ENCODE results near the gene UBLCP1. TPM values are rescaled to one million over a fixed set of nuclear protein-coding genes. Genes with fewer than 3 reads are reported as not detected.

Gene UBLCP1
- total and polyA plus RNA-seq, 2 of the 13 experiments (the other 11 are each of a cell fraction or from before 2014, with no cell fraction given): 6.5 to 12.6 TPM

DNA sequence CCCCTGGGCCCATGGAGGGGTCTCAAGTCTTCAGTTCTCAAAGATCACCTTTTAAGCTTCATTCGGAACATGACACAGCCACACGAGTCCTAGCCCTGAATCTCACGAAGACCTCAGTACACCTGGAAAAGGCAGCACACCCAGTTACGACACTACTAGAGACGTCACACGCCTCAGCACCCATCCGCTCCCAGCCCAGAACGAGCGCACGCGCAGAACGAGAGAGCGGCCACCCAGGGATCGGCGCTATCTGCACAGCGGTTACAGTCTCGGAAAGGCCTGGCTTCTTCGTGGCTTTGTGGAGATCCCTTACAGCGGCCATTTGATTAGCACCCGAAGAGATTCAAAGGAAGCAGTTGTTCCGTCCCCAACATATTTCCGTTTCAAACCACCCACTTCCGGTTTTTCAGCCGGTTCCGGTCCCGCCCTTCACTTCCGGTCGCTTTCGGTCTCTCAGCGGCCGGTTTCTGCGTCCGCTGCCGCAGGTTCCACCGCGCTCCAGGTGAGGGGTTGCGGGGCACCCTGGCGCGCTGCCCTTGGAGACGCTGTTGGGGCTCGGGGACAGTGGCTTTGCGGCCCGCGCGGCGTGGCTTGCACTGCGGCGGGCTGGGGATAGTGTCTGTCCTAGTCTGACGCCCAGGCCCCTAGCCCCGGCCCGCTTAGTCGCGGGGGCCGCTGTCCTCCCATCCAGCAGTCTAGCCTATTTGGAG, at the start of gene UBLCP1 (continued):
- TF ChIP-seq TBL1XR1 (IDR thresholded peaks at IDR 0.05; ENCODE audit: borderline replicate concordance, low read length, partially characterized antibody) (peak; percentile 13), ZNF782 (CRISPR knock-in tag; IDR thresholded peaks at IDR 0.05; ENCODE audit: borderline replicate concordance) (no peak), NPAS2 (CRISPR knock-in tag; IDR thresholded peaks at IDR 0.05; ENCODE audit: borderline replicate concordance) (no peak), ZNF781 (CRISPR knock-in tag; IDR thresholded peaks at IDR 0.05; ENCODE audit: borderline replicate concordance, not compliant biosample characterization) (peak; percentile 67), TAF1 (CRISPR knock-in tag; IDR thresholded peaks at IDR 0.05) (peak; percentile 81), CBX2 (IDR thresholded peaks at IDR 0.05; ENCODE audit: low read depth, low read length) (no peak), CBX2 (CRISPR knock-in tag; IDR thresholded peaks at IDR 0.05; ENCODE audit: low read depth) (no peak), PHF20 (CRISPR knock-in tag; IDR thresholded peaks at IDR 0.05) (peak; percentile 90), CCDC6 (CRISPR knock-in tag; IDR thresholded peaks at IDR 0.05) (peak; percentile 43; the same call in 1 of the 2 replicates), ZNF430 (CRISPR knock-in tag; IDR thresholded peaks at IDR 0.05) (no peak), HINFP (CRISPR knock-in tag; IDR thresholded peaks at IDR 0.05; ENCODE audit: low read depth) (peak; percentile 98), NFKB2 (CRISPR knock-in tag; IDR thresholded peaks at IDR 0.05; ENCODE audit: borderline replicate concordance) (peak; percentile 85; the same call in 1 of the 2 replicates), PHB2 (IDR thresholded peaks at IDR 0.05; ENCODE audit: partially characterized antibody) (no peak), RELA (CRISPR knock-in tag; IDR thresholded peaks at IDR 0.05) (no peak), GATA4 (IDR thresholded peaks at IDR 0.05; ENCODE audit: borderline replicate concordance, low read depth) (0 out of 2 replicates have a peak, but pooled peaks have one; percentile 52), ZNF563 (CRISPR knock-in tag; IDR thresholded peaks at IDR 0.05) (no peak), ZNF263 (CRISPR knock-in tag; IDR thresholded peaks at IDR 0.05) (no peak), NFE2L2 (IDR thresholded peaks at IDR 0.05; ENCODE audit: low read length) (no peak), ZBTB21 (CRISPR knock-in tag; IDR thresholded peaks at IDR 0.05) (0 out of 2 replicates have a peak, but pooled peaks have one; percentile 13), ZNF101 (CRISPR knock-in tag; IDR thresholded peaks at IDR 0.05; ENCODE audit: borderline replicate concordance, low read depth) (no peak), ZNF672 (CRISPR knock-in tag; IDR thresholded peaks at IDR 0.05) (no peak), ZNF292 (CRISPR knock-in tag; IDR thresholded peaks at IDR 0.05; ENCODE audit: borderline replicate concordance, low read depth) (no peak), SNRNP70 (IDR thresholded peaks at IDR 0.05; ENCODE audit: low read depth, low read length) (no peak)
- TF ChIP-seq, protein P1, sequence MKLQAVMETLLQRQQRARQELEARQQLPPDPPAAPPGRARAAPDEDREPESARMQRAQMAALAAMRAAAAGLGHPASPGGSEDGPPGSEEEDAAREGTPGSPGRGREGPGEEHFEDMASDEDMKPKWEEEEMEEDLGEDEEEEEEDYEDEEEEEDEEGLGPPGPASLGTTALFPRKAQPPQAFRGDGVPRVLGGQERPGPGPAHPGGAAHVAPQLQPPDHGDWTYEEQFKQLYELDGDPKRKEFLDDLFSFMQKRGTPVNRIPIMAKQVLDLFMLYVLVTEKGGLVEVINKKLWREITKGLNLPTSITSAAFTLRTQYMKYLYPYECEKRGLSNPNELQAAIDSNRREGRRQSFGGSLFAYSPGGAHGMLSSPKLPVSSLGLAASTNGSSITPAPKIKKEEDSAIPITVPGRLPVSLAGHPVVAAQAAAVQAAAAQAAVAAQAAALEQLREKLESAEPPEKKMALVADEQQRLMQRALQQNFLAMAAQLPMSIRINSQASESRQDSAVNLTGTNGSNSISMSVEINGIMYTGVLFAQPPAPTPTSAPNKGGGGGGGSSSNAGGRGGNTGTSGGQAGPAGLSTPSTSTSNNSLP (IDR thresholded peaks at IDR 0.05; ENCODE audit: low read depth, low read length): no peak
- TF ChIP-seq, protein P2, sequence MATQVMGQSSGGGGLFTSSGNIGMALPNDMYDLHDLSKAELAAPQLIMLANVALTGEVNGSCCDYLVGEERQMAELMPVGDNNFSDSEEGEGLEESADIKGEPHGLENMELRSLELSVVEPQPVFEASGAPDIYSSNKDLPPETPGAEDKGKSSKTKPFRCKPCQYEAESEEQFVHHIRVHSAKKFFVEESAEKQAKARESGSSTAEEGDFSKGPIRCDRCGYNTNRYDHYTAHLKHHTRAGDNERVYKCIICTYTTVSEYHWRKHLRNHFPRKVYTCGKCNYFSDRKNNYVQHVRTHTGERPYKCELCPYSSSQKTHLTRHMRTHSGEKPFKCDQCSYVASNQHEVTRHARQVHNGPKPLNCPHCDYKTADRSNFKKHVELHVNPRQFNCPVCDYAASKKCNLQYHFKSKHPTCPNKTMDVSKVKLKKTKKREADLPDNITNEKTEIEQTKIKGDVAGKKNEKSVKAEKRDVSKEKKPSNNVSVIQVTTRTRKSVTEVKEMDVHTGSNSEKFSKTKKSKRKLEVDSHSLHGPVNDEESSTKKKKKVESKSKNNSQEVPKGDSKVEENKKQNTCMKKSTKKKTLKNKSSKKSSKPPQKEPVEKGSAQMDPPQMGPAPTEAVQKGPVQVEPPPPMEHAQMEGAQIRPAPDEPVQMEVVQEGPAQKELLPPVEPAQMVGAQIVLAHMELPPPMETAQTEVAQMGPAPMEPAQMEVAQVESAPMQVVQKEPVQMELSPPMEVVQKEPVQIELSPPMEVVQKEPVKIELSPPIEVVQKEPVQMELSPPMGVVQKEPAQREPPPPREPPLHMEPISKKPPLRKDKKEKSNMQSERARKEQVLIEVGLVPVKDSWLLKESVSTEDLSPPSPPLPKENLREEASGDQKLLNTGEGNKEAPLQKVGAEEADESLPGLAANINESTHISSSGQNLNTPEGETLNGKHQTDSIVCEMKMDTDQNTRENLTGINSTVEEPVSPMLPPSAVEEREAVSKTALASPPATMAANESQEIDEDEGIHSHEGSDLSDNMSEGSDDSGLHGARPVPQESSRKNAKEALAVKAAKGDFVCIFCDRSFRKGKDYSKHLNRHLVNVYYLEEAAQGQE (IDR thresholded peaks at IDR 0.05; ENCODE audit: borderline replicate concordance in 1 of 2, low read depth in 1 of 2, low read length in 2 of 2): no peak
